B cell (primary cell): ENCODE measurements around the gene POGLUT2. TPM values are rescaled to one million over a fixed set of nuclear protein-coding genes. Genes with fewer than 3 reads are reported as not detected.

Experiments
- ATAC-seq: fragments of 200-7000 bp; cut with Tn5 transposase; one replicate; pipeline ENCODE4 v1.10.0; 2021; ENCODE audit warnings: low read depth, mild to moderate bottlenecking, moderate number of reproducible peaks, moderate library complexity
- CTCF ChIA-PET: fragments of 350-600 bp; sonication (Branson Sonifier 250); formaldehyde crosslinking; loops from one replicate; lab custom pipeline; 2021; ENCODE audit warnings: antibody characterized with exemption, inconsistent platforms; lab: Charles Lee
- POLR2A ChIA-PET: fragments of 350-600 bp; sonication (Branson Sonifier 250); formaldehyde crosslinking; loops from one replicate; lab custom pipeline; 2021; ENCODE audit warnings: antibody characterized with exemption; lab: Charles Lee
- DNase-seq: peaks from one replicate; pipeline ENCODE4 v3.0.0; 2013
- H2AFZ ChIP-seq: 2 replicates; pipeline ENCODE4 v1.6.1; 2012; ENCODE audit warnings: mild to moderate bottlenecking, low read depth, low read length; ENCODE audit not compliant: insufficient read depth, poor library complexity, severe bottlenecking
- H3K27ac ChIP-seq, 2 donors: 1 replicate in 1 of 2; 2 replicates in 1 of 2; pipeline ENCODE4 v1.5.1; 2012 to 2013; ENCODE audit warnings: low read length in 2 of 2, mild to moderate bottlenecking in 2 of 2, moderate library complexity in 1 of 2
- H3K27me3 ChIP-seq, 4 experiments: fragments of 200-600 bp in 1 of 4; sonication (generic) in 1 of 4; replicated peaks in 1 of 4; 1 replicate in 2 of 4; 2 replicates in 2 of 4; pipeline versions ENCODE4 v1.6.1 to v1.7.0; 2013 to 2016; ENCODE audit warnings: low read length in 3 of 4, mild to moderate bottlenecking in 2 of 4, mixed read lengths in 1 of 4, moderate library complexity in 1 of 4; ENCODE audit not compliant: insufficient read depth in 4 of 4, control insufficient read depth in 3 of 4; ENCODE audit errors: control extremely low read depth in 1 of 4
- H3K36me3 ChIP-seq, 2 experiments: replicated peaks in 1 of 2; 1 replicate in 1 of 2; 2 replicates in 1 of 2; pipeline versions ENCODE4 v1.6.1 to v1.7.1; 2013; ENCODE audit warnings: low read length in 1 of 2; ENCODE audit not compliant: insufficient read depth in 2 of 2, control insufficient read depth in 1 of 2; ENCODE audit errors: control extremely low read depth in 1 of 2, extremely low read depth in 1 of 2
- H3K4me1 ChIP-seq, 2 donors: fragments of 200-600 bp in 1 of 2; sonication (generic) in 1 of 2; 1 replicate in 1 of 2; 2 replicates in 1 of 2; pipeline versions ENCODE4 v1.5.1 to v1.6.1; 2013 to 2017; ENCODE audit warnings: low read length in 2 of 2; ENCODE audit not compliant: control insufficient read depth in 2 of 2, insufficient read depth in 2 of 2
- H3K4me2 ChIP-seq: replicated peaks from 2 replicates; pipeline ENCODE3; 2012; ENCODE audit warnings: mild to moderate bottlenecking, low read depth, low read length; ENCODE audit not compliant: poor library complexity, severe bottlenecking
- H3K4me3 ChIP-seq, 5 experiments: fragments of 200-600 bp in 1 of 5; sonication (generic) in 1 of 5; 1 replicate in 3 of 5; 2 replicates in 2 of 5; pipeline versions ENCODE4 v1.5.1 to v1.7.0; 2011 to 2016; ENCODE audit warnings: low read length in 4 of 5, mild to moderate bottlenecking in 4 of 5, low read depth in 2 of 5, control low read depth in 1 of 5, moderate library complexity in 1 of 5; ENCODE audit not compliant: insufficient read depth in 1 of 5; ENCODE audit errors: control extremely low read depth in 1 of 5, extremely low read depth in 1 of 5
- H3K79me2 ChIP-seq: fragments of 200-600 bp; sonication (generic); one replicate; pipeline ENCODE4 v1.6.0; 2016; ENCODE audit warnings: low read length; ENCODE audit not compliant: control insufficient read depth, insufficient read depth
- H3K9ac ChIP-seq: fragments of 200-600 bp; sonication (generic); 2 replicates; pipeline ENCODE4 v1.6.1; 2017; ENCODE audit warnings: mild to moderate bottlenecking, low read length, moderate library complexity
- H3K9me3 ChIP-seq, 3 donors: one replicate each; pipeline versions ENCODE4 v1.6.1 to v1.7.1; 2013; ENCODE audit warnings: low read length in 2 of 3; ENCODE audit not compliant: control insufficient read depth in 2 of 3, insufficient read depth in 1 of 3; ENCODE audit errors: control extremely low read depth in 1 of 3
- H4K20me1 ChIP-seq: 2 replicates; pipeline ENCODE4 v1.6.0; 2012; ENCODE audit warnings: mild to moderate bottlenecking, low read length; ENCODE audit not compliant: insufficient read depth, control insufficient read depth, poor library complexity, severe bottlenecking
- H3K27ac Mint-ChIP-seq: one replicate; pipeline ENCODE4 v1.8.0; 2021; ENCODE audit warnings: mixed read lengths
- H3K27me3 Mint-ChIP-seq: one replicate; pipeline ENCODE4 v1.8.0; 2021; ENCODE audit warnings: mixed read lengths
- H3K4me1 Mint-ChIP-seq: one replicate; pipeline ENCODE4 v1.8.0; 2021; ENCODE audit warnings: mixed read lengths
- H3K4me3 Mint-ChIP-seq: one replicate; pipeline ENCODE4 v1.8.0; 2021; ENCODE audit warnings: mixed read lengths
- H3K9me3 Mint-ChIP-seq: one replicate; pipeline ENCODE4 v1.8.0; 2022; ENCODE audit warnings: mixed read lengths; ENCODE audit not compliant: insufficient read depth
- EZH2 ChIP-seq: IDR thresholded peaks from 2 replicates; pipeline ENCODE4 v1.6.1; 2012; ENCODE audit warnings: borderline replicate concordance, low read depth, mild to moderate bottlenecking, moderate library complexity, low read length; ENCODE audit not compliant: insufficient read depth, poor library complexity, severe bottlenecking
- WGBS: methylation state at CpG from one replicate; pipeline ENCODE4 v1.1.5; 2013; ENCODE audit warnings: missing lambda C conversion rate; ENCODE audit not compliant: insufficient coverage; 5-methylcytosine and 5-hydroxymethylcytosine counted together
- intact Hi-C: fragments of 100-400 bp; cut with micrococcal nuclease; formaldehyde crosslinking; loops from one replicate; pipeline ENCODE4 v1.10.0; 2022
- polyA plus RNA-seq: library from polyadenylated mRNA; depleted of rRNA; stranded (reverse); fragments of >200 nt; gene quantifications from 2 replicates; pipeline ENCODE4 v1.2.3, GENCODE V29; 2012
- total RNA-seq, 2 donors: library from RNA; stranded (reverse); fragments of 120-200 nt in 1 of 2; gene quantifications; 1 replicate in 1 of 2; 2 replicates in 1 of 2; pipeline versions ENCODE4 v1.2.3 to v1.2.4, GENCODE V29; 2013 to 2022
- TF ChIP-seq, protein P1 (sequence below): fragments of 200-600 bp; IDR thresholded peaks from one replicate; pipeline ENCODE4 v1.8.0; 2022; ENCODE audit warnings: antibody characterized with exemption, mild to moderate bottlenecking

The POGLUT2 gene
- total and polyA plus RNA-seq, 2 donors (not counting 1 experiment from before 2014, with no cell fraction given) = 0.12 TPM; not detected in 1

DNA sequence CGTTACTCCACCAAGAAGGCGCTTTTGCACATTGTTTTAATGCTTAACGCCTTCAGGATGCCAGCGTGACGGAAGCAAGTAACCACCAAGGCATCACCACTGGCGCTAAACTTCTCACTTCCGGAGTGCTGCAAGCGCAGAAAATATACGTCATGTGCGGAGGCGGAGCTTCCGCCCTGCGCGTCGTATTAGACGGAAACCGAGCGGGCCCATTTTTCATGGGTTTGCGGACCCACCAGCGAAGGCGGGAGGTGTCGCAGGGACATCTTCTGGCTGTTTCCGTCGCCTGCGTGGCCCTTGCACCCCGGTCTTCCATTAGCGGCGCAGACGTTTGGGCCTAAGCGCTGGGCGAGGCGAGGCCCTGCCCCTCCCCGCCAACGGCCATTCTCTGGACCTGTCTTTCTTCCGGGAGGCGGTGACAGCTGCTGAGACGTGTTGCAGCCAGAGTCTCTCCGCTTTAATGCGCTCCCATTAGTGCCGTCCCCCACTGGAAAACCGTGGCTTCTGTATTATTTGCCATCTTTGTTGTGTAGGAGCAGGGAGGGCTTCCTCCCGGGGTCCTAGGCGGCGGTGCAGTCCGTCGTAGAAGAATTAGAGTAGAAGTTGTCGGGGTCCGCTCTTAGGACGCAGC is 47.0 kb upstream of the POGLUT2 start, which contains the start of gene ERCC5:
Gene ERCC5 (plus strand): TSS at position 403 of the 631 bp plus-strand sequence. CDS start 235 bp downstream, outside the sequence.
- Histone ChIP-seq H3K27ac (peak within 1 kb of the TSS; percentile 96 to 97), H2AFZ (peak within 1 kb of the TSS; percentile 86), H3K27me3 (no peaks in the 10 kb centered on the region), H3K4me3 (peak within 1 kb of the TSS; percentile 91 to 100 (median 99)), H3K4me1 (peaks cover 21 to 25% of the 10 kb centered on the region in 2 donors), H4K20me1 (peaks cover 21% of the 10 kb centered on the region), H3K79me2 (peaks cover 50% of the 10 kb centered on the region), H3K36me3 (peaks cover 0 to 2% of the 10 kb centered on the region in 2 experiments), H3K9me3 (no peaks in the 10 kb centered on the region), H3K4me2 (peak within 1 kb of the TSS; percentile 90), H3K9ac (peak within 1 kb of the TSS; percentile 99)
- ATAC-seq (peak; percentile 74), DNase-seq (peak; percentile 99)
- Mint-ChIP-seq H3K27me3 (no peaks in the 10 kb centered on the region), H3K27ac (peak within 1 kb of the TSS; percentile 98), H3K4me3 (peak within 1 kb of the TSS; percentile 91), H3K9me3 (no peaks in the 10 kb centered on the region), H3K4me1 (peaks cover 32% of the 10 kb centered on the region)
- under 1% methylated on average over 48 of the region's 49 CpGs for WGBS
- ChIA-PET CTCF (interaction anchor here (1.0 to 7.0 kb wide), 7 partner anchors 25 to 269 kb away, joined by 3 to 107 read pairs (median 13); partner anchors contain the start of genes BIVM, POGLUT2, TEX30 and TPP2), POLR2A (interaction anchor here (0.9 to 4.6 kb wide), 6 partner anchors 46 to 266 kb away, joined by 3 to 116 read pairs (median 13); partner anchors contain the start of genes BIVM, POGLUT2, TEX30 and TPP2)
- intact Hi-C loops = loop anchor here (1.0 to 2.0 kb wide), 5 partner anchors 25 to 451 kb away; partner anchors contain the start of genes TEX30 and TPP2
- TF ChIP-seq, protein P1, sequence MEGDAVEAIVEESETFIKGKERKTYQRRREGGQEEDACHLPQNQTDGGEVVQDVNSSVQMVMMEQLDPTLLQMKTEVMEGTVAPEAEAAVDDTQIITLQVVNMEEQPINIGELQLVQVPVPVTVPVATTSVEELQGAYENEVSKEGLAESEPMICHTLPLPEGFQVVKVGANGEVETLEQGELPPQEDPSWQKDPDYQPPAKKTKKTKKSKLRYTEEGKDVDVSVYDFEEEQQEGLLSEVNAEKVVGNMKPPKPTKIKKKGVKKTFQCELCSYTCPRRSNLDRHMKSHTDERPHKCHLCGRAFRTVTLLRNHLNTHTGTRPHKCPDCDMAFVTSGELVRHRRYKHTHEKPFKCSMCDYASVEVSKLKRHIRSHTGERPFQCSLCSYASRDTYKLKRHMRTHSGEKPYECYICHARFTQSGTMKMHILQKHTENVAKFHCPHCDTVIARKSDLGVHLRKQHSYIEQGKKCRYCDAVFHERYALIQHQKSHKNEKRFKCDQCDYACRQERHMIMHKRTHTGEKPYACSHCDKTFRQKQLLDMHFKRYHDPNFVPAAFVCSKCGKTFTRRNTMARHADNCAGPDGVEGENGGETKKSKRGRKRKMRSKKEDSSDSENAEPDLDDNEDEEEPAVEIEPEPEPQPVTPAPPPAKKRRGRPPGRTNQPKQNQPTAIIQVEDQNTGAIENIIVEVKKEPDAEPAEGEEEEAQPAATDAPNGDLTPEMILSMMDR = no peak
- TF ChIP-seq EZH2 = no peak
